HG03457 (cell line): ENCODE results near the gene HOXD12.

Experiments
- ATAC-seq: cut with Tn5 transposase; IDR thresholded peaks from one replicate; pipeline ENCODE4 v1.9.1; 2021; ENCODE audit warnings: moderate number of reproducible peaks; ENCODE audit not compliant: unreplicated experiment

The HOXD12 gene

GRCh38 chr2:176147210-176147799 lies 47.7 kb downstream of the HOXD12 start:
- no peak for ATAC-seq

GRCh38 chr2:176147800-176148496 lies 48.4 kb downstream of the HOXD12 start:
- ATAC-seq, result no peak

- ATAC-seq, result no peak
Measured at GRCh38 chr2:176148751-176149421, 49.3 kb downstream of the HOXD12 start.

GRCh38 chr2:176149481-176149938 lies 49.9 kb downstream of the HOXD12 start:
- ATAC-seq, result no peak

GRCh38 chr2:176149939-176150583 lies 50.5 kb downstream of the HOXD12 start:
- ATAC-seq, result no peak

- no peak for ATAC-seq
Measured at GRCh38 chr2:176150584-176151441, 51.2 kb downstream of the HOXD12 start.

- ATAC-seq, result no peak
Measured at GRCh38 chr2:176151442-176152287, 52.1 kb downstream of the HOXD12 start, which contains the start of gene HOXD4. HOXD4 (plus strand) TSS chr2:176151550; CDS start chr2:176151634, 84 bp downstream.
